Esophagus squamous epithelium (tissue), 5 donors: Measurements from ENCODE around the gene GNA12. TPM values are rescaled to one million over a fixed set of nuclear protein-coding genes. Genes with fewer than 3 reads are reported as not detected.

ENCODE experiments used
- DNase-seq: peaks from one replicate; lab custom pipeline; 2025; lab: John Stamatoyannopoulos, UW
- H3K27ac ChIP-seq, 4 donors: fragments of 200-600 bp; sonication (generic); one replicate each; pipeline ENCODE4 v1.5.1; 2016 to 2019; ENCODE audit warnings: mild to moderate bottlenecking in 1 of 4
- H3K27me3 ChIP-seq, 4 donors: fragments of 200-600 bp; sonication (generic); 1 replicate in 3 of 4; 2 replicates in 1 of 4; pipeline versions ENCODE4 v1.5.1 to v1.6.0; 2017 to 2021; ENCODE audit warnings: antibody characterized with exemption in 1 of 4
- H3K36me3 ChIP-seq, 3 donors: fragments of 200-600 bp; sonication (generic); one replicate each; pipeline ENCODE4 v1.5.1; 2016 to 2019
- H3K4me1 ChIP-seq, 3 donors: fragments of 200-600 bp; sonication (generic); one replicate each; pipeline ENCODE4 v1.5.1; 2017 to 2019
- H3K4me3 ChIP-seq, 4 donors: fragments of 200-600 bp; sonication (generic); 1 replicate in 3 of 4; 2 replicates in 1 of 4; pipeline ENCODE4 v1.5.1; 2016 to 2019; ENCODE audit warnings: mild to moderate bottlenecking in 2 of 4, moderate library complexity in 1 of 4
- H3K9me3 ChIP-seq, 3 donors: fragments of 200-600 bp; sonication (generic); one replicate each; pipeline ENCODE4 v1.5.1; 2016 to 2019
- CTCF ChIP-seq, 6 experiments: fragments of 450-650 bp in 4 of 6; fragments of 200-600 bp in 2 of 6; sonication (generic) in 2 of 6; IDR thresholded peaks; one replicate each; pipeline ENCODE4 v1.5.1; 2016 to 2019; ENCODE audit warnings: antibody characterized with exemption in 6 of 6, mild to moderate bottlenecking in 4 of 6, moderate library complexity in 4 of 6
- POLR2A ChIP-seq, 4 donors: fragments of 450-650 bp; IDR thresholded peaks; one replicate each; pipeline ENCODE4 v1.6.1; 2017; ENCODE audit warnings: antibody characterized with exemption in 4 of 4, mild to moderate bottlenecking in 4 of 4, moderate library complexity in 3 of 4
- WGBS, 2 donors: methylation state at CpG; one replicate each; pipeline ENCODE4 v1.1.5; 2018; 5-methylcytosine and 5-hydroxymethylcytosine counted together
- intact Hi-C: fragments of 100-400 bp; cut with DNase I; formaldehyde crosslinking; loops from one replicate; pipeline ENCODE4 v1.15.0; 2022
- total RNA-seq, 4 donors: library from RNA; depleted of rRNA; stranded (reverse); fragments of >200 nt; gene quantifications; one replicate each; pipeline ENCODE4 v1.1.0, GENCODE V29; 2016
- donor health status: DM: yes; HTN: yes; CAD: no.

The GNA12 gene
- total RNA-seq, 4 donors from 2014 or later = 6.6 to 11.6 (median 7.6) TPM

GRCh38 chr7:2688409-2689342 lies 155.4 kb downstream of the GNA12 start:
- Histone ChIP-seq H3K27ac (no peak overlapping the region), H3K4me3 (peak overlapping the region in 2 of 4 donors; percentile 38 to 58), H3K36me3 (no peaks in the 10 kb centered on the region), H3K9me3 (no peaks in the 10 kb centered on the region), H3K4me1 (peaks cover 7 to 25% (median 15%) of the 10 kb centered on the region in 3 donors), H3K27me3 (peaks cover 3 to 69% (median 17%) of the 10 kb centered on the region in 4 donors)
- TF ChIP-seq CTCF (IDR thresholded peaks at IDR 0.05) (no peak), POLR2A (IDR thresholded peaks at IDR 0.05) (no peak)
- 15 to 19% methylated on average over 8 to 25 of the region's 62 CpGs for WGBS, 2 donors
- intact Hi-C loops = loop anchor here (10.0 kb wide), 1 partner anchor 234 kb away; no protein-coding TSS in a partner anchor
- DNase-seq = no peak

- Histone ChIP-seq H3K36me3 (no peaks in the 10 kb centered on the region), H3K4me3 (peak within 1 kb of the TSS in 2 of 4 donors; percentile 38 to 58), H3K4me1 (peaks cover 7 to 25% (median 15%) of the 10 kb centered on the region in 3 donors), H3K27ac (no peak within 1 kb of the TSS), H3K9me3 (no peaks in the 10 kb centered on the region), H3K27me3 (peaks cover 3 to 77% (median 17%) of the 10 kb centered on the region in 4 donors)
- DNase-seq = no peak
- intact Hi-C loops = loop anchor here (10.0 kb wide), 1 partner anchor 233 kb away; no protein-coding TSS in a partner anchor
- 17 to 40% methylated on average over 1 to 2 of the region's 41 CpGs for WGBS, 2 donors
- TF ChIP-seq CTCF (IDR thresholded peaks at IDR 0.05) (no peak), POLR2A (IDR thresholded peaks at IDR 0.05) (no peak)
Observed at GRCh38 chr7:2687881-2688318, 156.2 kb downstream of the GNA12 start, which contains the start of gene AMZ1. TSS of gene AMZ1 (plus strand) at chr7:2688202. CDS start at chr7:2700452, 12,250 bp downstream.

GRCh38 chr7:2687338-2687869 lies 156.7 kb downstream of the GNA12 start:
- H3K9me3 ChIP-seq = no peaks in the 10 kb centered on the region
- peaks cover 7 to 25% (median 15%) of the 10 kb centered on the region in 3 donors for H3K4me1 ChIP-seq
- DNase-seq = no peak
- intact Hi-C loops = loop anchor here (10.0 kb wide), 1 partner anchor 233 kb away; no protein-coding TSS in a partner anchor
- H3K36me3 ChIP-seq = no peaks in the 10 kb centered on the region
- TF ChIP-seq CTCF (IDR thresholded peaks at IDR 0.05) (no peak), POLR2A (IDR thresholded peaks at IDR 0.05) (no peak)
- WGBS, 2 donors = 43 to 52% methylated on average over 10 to 12 of the region's 17 CpGs
- peak overlapping the region in 1 of 4 donors; percentile 58 for H3K4me3 ChIP-seq
- no peak overlapping the region for H3K27ac ChIP-seq
- peaks cover 3 to 82% (median 17%) of the 10 kb centered on the region in 4 donors for H3K27me3 ChIP-seq

GRCh38 chr7:2686101-2686500 lies 158.0 kb downstream of the GNA12 start:
- Histone ChIP-seq H3K9me3 (no peaks in the 10 kb centered on the region), H3K27me3 (peaks cover 3 to 95% (median 17%) of the 10 kb centered on the region in 4 donors), H3K4me1 (peaks cover 7 to 25% (median 15%) of the 10 kb centered on the region in 3 donors), H3K36me3 (no peaks in the 10 kb centered on the region), H3K27ac (no peak overlapping the region), H3K4me3 (no peak overlapping the region)
- DNase-seq = no peak
- TF ChIP-seq POLR2A (IDR thresholded peaks at IDR 0.05) = no peak
- no peak for TF ChIP-seq CTCF (IDR thresholded peaks at IDR 0.05)
- intact Hi-C loops = loop anchor here (10.0 kb wide), 1 partner anchor 231 kb away; no protein-coding TSS in a partner anchor
- WGBS, 2 donors = 87 to 88% methylated on average over 14 of the region's 14 CpGs
